A673 (cell line): ENCODE data around the gene ELOB.

Experiments
- CTCF ChIP-seq: fragments of 300-800, 200-600 bp; sonication (generic); conservative IDR thresholded peaks from 2 replicates; pipeline ENCODE4 v1.5.1; 2017; ENCODE audit warnings: low read depth, mild to moderate bottlenecking, antibody characterized with exemption, low read length, moderate library complexity, mixed read lengths
- EZH2 ChIP-seq: fragments of 200-600 bp; sonication (generic); IDR thresholded peaks from 2 replicates; pipeline ENCODE4 v1.6.1; 2017; ENCODE audit warnings: borderline replicate concordance, low read depth, mild to moderate bottlenecking, mixed read lengths, antibody characterized with exemption, low read length; ENCODE audit not compliant: poor library complexity, severe bottlenecking

GRCh38 chr16:2726923-2727322, 50.2 kb downstream of the ELOB start:
- TF ChIP-seq CTCF (no peak), EZH2 (no peak)
